SK-N-SH (cell line): ENCODE measurements around the gene REV1. TPM values are rescaled to one million over a fixed set of nuclear protein-coding genes. Genes with fewer than 3 reads are reported as not detected.

Experiments
- CTCF ChIA-PET: fragments of 300-600, 350-600 bp; formaldehyde crosslinking; extraction: SDS; loops from one replicate; lab custom pipeline; 2021; lab: Yijun Ruan, JAX
- POLR2A ChIA-PET: fragments of 350-600 bp; sonication (Branson Sonifier 250); formaldehyde crosslinking; extraction: SDS; loops from one replicate; lab custom pipeline; 2020; ENCODE audit warnings: antibody characterized with exemption, inconsistent platforms; lab: Yijun Ruan, JAX
- DNase-seq: peaks from one replicate; pipeline ENCODE4 v3.0.0; 2012
- H2AFZ ChIP-seq: fragments of 200-600 bp; sonication (generic); 2 replicates; pipeline ENCODE4 v1.8.1; 2016; ENCODE audit warnings: antibody characterized with exemption, mild to moderate bottlenecking, low read depth
- H3F3A ChIP-seq: fragments of 200-600 bp; sonication (generic); replicated peaks from 2 replicates; pipeline ENCODE3; 2016; ENCODE audit warnings: antibody characterized with exemption, mild to moderate bottlenecking; ENCODE audit not compliant: insufficient read depth
- H3K27ac ChIP-seq, 2 experiments: fragments of 200-500 bp in 1 of 2; fragments of 200-600 bp in 1 of 2; sonication (Bioruptor generic) in 1 of 2; sonication (generic), shearing (Covaris generic) in 1 of 2; 2 replicates each; pipeline versions ENCODE4 v1.5.1 to v1.6.1; 2014 to 2016; ENCODE audit warnings: low read depth in 2 of 2, inconsistent platforms in 1 of 2, low read length in 1 of 2, mild to moderate bottlenecking in 1 of 2, mixed read lengths in 1 of 2
- H3K27me3 ChIP-seq: fragments of 200-600 bp; sonication (generic), shearing (Covaris generic); 2 replicates; pipeline ENCODE4 v1.6.1; 2016; ENCODE audit warnings: mixed run types; ENCODE audit not compliant: insufficient read depth
- H3K36me3 ChIP-seq, 2 experiments: fragments of 200-500 bp in 1 of 2; fragments of 200-600 bp in 1 of 2; sonication (Bioruptor generic) in 1 of 2; sonication (generic) in 1 of 2; replicated peaks in 1 of 2; 2 replicates each; pipeline versions ENCODE3 to v1.5.1; 2014 to 2016; ENCODE audit warnings: low read length in 1 of 2, mild to moderate bottlenecking in 1 of 2; ENCODE audit not compliant: insufficient read depth in 2 of 2, control insufficient read depth in 1 of 2
- H3K4me1 ChIP-seq, 2 experiments: fragments of 200-500 bp in 1 of 2; fragments of 200-600 bp in 1 of 2; sonication (Bioruptor generic) in 1 of 2; sonication (generic), shearing (Covaris generic) in 1 of 2; 2 replicates each; pipeline versions ENCODE4 v1.5.1 to v1.6.1; 2014 to 2016; ENCODE audit warnings: low read depth in 1 of 2, low read length in 1 of 2, mixed run types in 1 of 2; ENCODE audit not compliant: insufficient read depth in 2 of 2, control insufficient read depth in 1 of 2
- H3K4me2 ChIP-seq: fragments of 200-600 bp; sonication (generic), shearing (Covaris generic); 2 replicates; pipeline ENCODE4 v1.6.1; 2017; ENCODE audit warnings: mixed run types
- H3K4me3 ChIP-seq, 2 experiments: fragments of 200-500 bp in 1 of 2; fragments of 200-600 bp in 1 of 2; sonication (Bioruptor generic) in 1 of 2; sonication (generic), shearing (Covaris generic) in 1 of 2; 2 replicates each; pipeline versions ENCODE4 v1.5.1 to v1.8.1; 2014 to 2016; ENCODE audit warnings: low read depth in 2 of 2, inconsistent platforms in 1 of 2, low read length in 1 of 2, mild to moderate bottlenecking in 1 of 2, mixed read lengths in 1 of 2, moderate library complexity in 1 of 2
- H3K79me2 ChIP-seq: fragments of 200-600 bp; sonication (generic); 2 replicates; pipeline ENCODE4 v1.8.1; 2017; ENCODE audit warnings: mild to moderate bottlenecking; ENCODE audit not compliant: insufficient read depth
- H3K9ac ChIP-seq: fragments of 200-600 bp; sonication (generic); 2 replicates; pipeline ENCODE4 v1.6.1; 2017; ENCODE audit warnings: mixed run types
- H3K9me2 ChIP-seq: fragments of 200-600 bp; sonication (generic); 2 replicates; pipeline ENCODE4 v1.6.1; 2017; ENCODE audit warnings: mixed run types
- H3K9me3 ChIP-seq: fragments of 200-600 bp; sonication (generic); 2 replicates; pipeline ENCODE4 v1.6.1; 2017; ENCODE audit warnings: mixed run types, mild to moderate bottlenecking, moderate library complexity
- H4K20me1 ChIP-seq: fragments of 200-600 bp; sonication (generic); 2 replicates; pipeline ENCODE4 v1.6.1; 2017; ENCODE audit warnings: mild to moderate bottlenecking, mixed run types; ENCODE audit not compliant: insufficient read depth
- ELF1 ChIP-seq: IDR thresholded peaks from 2 replicates; pipeline ENCODE4 v1.4.0; 2012
- EZH2phosphoT487 ChIP-seq: fragments of 200-600 bp; sonication (generic); IDR thresholded peaks from 2 replicates; pipeline ENCODE4 v1.6.1; 2017; ENCODE audit warnings: low read depth, mixed run types, mild to moderate bottlenecking, antibody characterized with exemption, moderate library complexity, borderline replicate concordance
- FOSL2 ChIP-seq: IDR thresholded peaks from 2 replicates; pipeline ENCODE4 v1.4.0; 2012; ENCODE audit warnings: low read depth, mild to moderate bottlenecking, moderate library complexity, borderline replicate concordance
- FOXM1 ChIP-seq: IDR thresholded peaks from 2 replicates; pipeline ENCODE4 v1.4.0; 2012; ENCODE audit warnings: low read depth, mild to moderate bottlenecking
- GABPA ChIP-seq: IDR thresholded peaks from 2 replicates; pipeline ENCODE4 v1.4.0; 2012; ENCODE audit warnings: low read depth, mild to moderate bottlenecking
- GATA2 ChIP-seq: sonication (generic); formaldehyde crosslinking; IDR thresholded peaks from 2 replicates; pipeline ENCODE4 v1.5.0; 2020; ENCODE audit warnings: mild to moderate bottlenecking, missing genetic modification reagents
- NRF1 ChIP-seq: IDR thresholded peaks from 2 replicates; pipeline ENCODE4 v1.6.1; 2012; ENCODE audit warnings: low read depth, mild to moderate bottlenecking, low read length
- RAD21 ChIP-seq: IDR thresholded peaks from 2 replicates; pipeline ENCODE4 v1.6.1; 2012; ENCODE audit warnings: mild to moderate bottlenecking, low read length
- RCOR1 ChIP-seq: fragments of 150-350 bp; IDR thresholded peaks from 2 replicates; pipeline ENCODE4 v1.6.1; 2017; ENCODE audit warnings: antibody characterized with exemption, low read length
- RFX5 ChIP-seq: IDR thresholded peaks from 2 replicates; pipeline ENCODE4 v1.6.1; 2012; ENCODE audit warnings: mild to moderate bottlenecking, improper control_type of control experiment, low read length
- SMC3 ChIP-seq: IDR thresholded peaks from 2 replicates; pipeline ENCODE4 v1.6.1; 2012; ENCODE audit warnings: low read depth, low read length, improper control_type of control experiment
- TAF1 ChIP-seq: IDR thresholded peaks from 2 replicates; pipeline ENCODE4 v1.6.1; 2012; ENCODE audit warnings: low read depth, mild to moderate bottlenecking, low read length, moderate library complexity, borderline replicate concordance
- TCF12 ChIP-seq: IDR thresholded peaks from 2 replicates; pipeline ENCODE4 v1.4.0; 2012
- YY1 ChIP-seq: IDR thresholded peaks from 2 replicates; pipeline ENCODE4 v1.4.0; 2012; ENCODE audit warnings: low read depth, mild to moderate bottlenecking
- WGBS: methylation state at CpG from one replicate; pipeline ENCODE4 v1.1.6; 2017; ENCODE audit warnings: low lambda C conversion rate; 5-methylcytosine and 5-hydroxymethylcytosine counted together
- polyA plus RNA-seq, 3 experiments: library from polyadenylated mRNA; depleted of rRNA; stranded (reverse); fragments of >200 nt; gene quantifications; 2 replicates each; pipeline ENCODE4 v1.2.3, GENCODE V29; 2012
- TF ChIP-seq, protein P1 (sequence below): IDR thresholded peaks from 2 replicates; pipeline ENCODE4 v1.4.0; 2012; ENCODE audit warnings: low read depth, borderline replicate concordance
- TF ChIP-seq, protein P2 (sequence below): fragments of 200-600 bp; sonication (generic); IDR thresholded peaks from 2 replicates; pipeline ENCODE4 v1.6.1; 2017; ENCODE audit warnings: antibody characterized with exemption, mild to moderate bottlenecking, moderate library complexity
- TF ChIP-seq, protein P3 (sequence below): IDR thresholded peaks from 2 replicates; pipeline ENCODE4 v1.6.1; 2012; ENCODE audit warnings: mild to moderate bottlenecking, low read depth, low read length, moderate library complexity
- TF ChIP-seq, protein P4 (sequence below): IDR thresholded peaks from 2 replicates; pipeline ENCODE4 v1.4.0; 2012; ENCODE audit warnings: low read depth, borderline replicate concordance
- TF ChIP-seq, protein P5 (sequence below): fragments of 150-350 bp; IDR thresholded peaks from 2 replicates; pipeline ENCODE4 v1.6.1; 2016; ENCODE audit warnings: mild to moderate bottlenecking, low read depth, low read length
- TF ChIP-seq, protein P6 (sequence below): IDR thresholded peaks from 2 replicates; pipeline ENCODE4 v1.4.0; 2012; ENCODE audit warnings: low read depth

Gene REV1
- polyA plus RNA-seq, 1 of the 3 experiments (the other 2 are of a cell fraction): 15.9 TPM

- DNase-seq: no peak
- no peak overlapping the region for H3K9ac ChIP-seq
- no peaks in the 10 kb centered on the region for H3F3A ChIP-seq
- H3K27ac ChIP-seq: no peak overlapping the region
- no peaks in the 10 kb centered on the region for H3K9me3 ChIP-seq
- ChIA-PET CTCF (no interaction called here), POLR2A (no interaction called here)
- 66% methylated on average over 2 of the region's 2 CpGs for WGBS
- H4K20me1 ChIP-seq: no peaks in the 10 kb centered on the region
- H3K9me2 ChIP-seq: no peaks in the 10 kb centered on the region
- no peaks in the 10 kb centered on the region for H3K27me3 ChIP-seq
- no peaks in the 10 kb centered on the region for H3K36me3 ChIP-seq
- no peak overlapping the region for H2AFZ ChIP-seq
- H3K4me1 ChIP-seq: peaks cover 0 to 3% of the 10 kb centered on the region in 2 experiments; a peak in 1 of 4 replicates
- no peak overlapping the region for H3K4me3 ChIP-seq
- no peaks in the 10 kb centered on the region for H3K79me2 ChIP-seq
- H3K4me2 ChIP-seq: no peak overlapping the region
- TF ChIP-seq, protein P1, sequence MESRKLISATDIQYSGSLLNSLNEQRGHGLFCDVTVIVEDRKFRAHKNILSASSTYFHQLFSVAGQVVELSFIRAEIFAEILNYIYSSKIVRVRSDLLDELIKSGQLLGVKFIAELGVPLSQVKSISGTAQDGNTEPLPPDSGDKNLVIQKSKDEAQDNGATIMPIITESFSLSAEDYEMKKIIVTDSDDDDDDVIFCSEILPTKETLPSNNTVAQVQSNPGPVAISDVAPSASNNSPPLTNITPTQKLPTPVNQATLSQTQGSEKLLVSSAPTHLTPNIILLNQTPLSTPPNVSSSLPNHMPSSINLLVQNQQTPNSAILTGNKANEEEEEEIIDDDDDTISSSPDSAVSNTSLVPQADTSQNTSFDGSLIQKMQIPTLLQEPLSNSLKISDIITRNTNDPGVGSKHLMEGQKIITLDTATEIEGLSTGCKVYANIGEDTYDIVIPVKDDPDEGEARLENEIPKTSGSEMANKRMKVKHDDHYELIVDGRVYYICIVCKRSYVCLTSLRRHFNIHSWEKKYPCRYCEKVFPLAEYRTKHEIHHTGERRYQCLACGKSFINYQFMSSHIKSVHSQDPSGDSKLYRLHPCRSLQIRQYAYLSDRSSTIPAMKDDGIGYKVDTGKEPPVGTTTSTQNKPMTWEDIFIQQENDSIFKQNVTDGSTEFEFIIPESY: no peak
- TF ChIP-seq, protein P2, sequence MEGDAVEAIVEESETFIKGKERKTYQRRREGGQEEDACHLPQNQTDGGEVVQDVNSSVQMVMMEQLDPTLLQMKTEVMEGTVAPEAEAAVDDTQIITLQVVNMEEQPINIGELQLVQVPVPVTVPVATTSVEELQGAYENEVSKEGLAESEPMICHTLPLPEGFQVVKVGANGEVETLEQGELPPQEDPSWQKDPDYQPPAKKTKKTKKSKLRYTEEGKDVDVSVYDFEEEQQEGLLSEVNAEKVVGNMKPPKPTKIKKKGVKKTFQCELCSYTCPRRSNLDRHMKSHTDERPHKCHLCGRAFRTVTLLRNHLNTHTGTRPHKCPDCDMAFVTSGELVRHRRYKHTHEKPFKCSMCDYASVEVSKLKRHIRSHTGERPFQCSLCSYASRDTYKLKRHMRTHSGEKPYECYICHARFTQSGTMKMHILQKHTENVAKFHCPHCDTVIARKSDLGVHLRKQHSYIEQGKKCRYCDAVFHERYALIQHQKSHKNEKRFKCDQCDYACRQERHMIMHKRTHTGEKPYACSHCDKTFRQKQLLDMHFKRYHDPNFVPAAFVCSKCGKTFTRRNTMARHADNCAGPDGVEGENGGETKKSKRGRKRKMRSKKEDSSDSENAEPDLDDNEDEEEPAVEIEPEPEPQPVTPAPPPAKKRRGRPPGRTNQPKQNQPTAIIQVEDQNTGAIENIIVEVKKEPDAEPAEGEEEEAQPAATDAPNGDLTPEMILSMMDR: no peak
- TF ChIP-seq RFX5 (no peak), RCOR1 (no peak), EZH2phosphoT487 (no peak), YY1 (no peak), SMC3 (no peak), FOSL2 (no peak), GATA2 (CRISPR knock-in tag) (no peak), ELF1 (no peak), TCF12 (no peak), RAD21 (no peak), GABPA (no peak), TAF1 (no peak), FOXM1 (no peak), NRF1 (no peak)
- TF ChIP-seq, protein P3, sequence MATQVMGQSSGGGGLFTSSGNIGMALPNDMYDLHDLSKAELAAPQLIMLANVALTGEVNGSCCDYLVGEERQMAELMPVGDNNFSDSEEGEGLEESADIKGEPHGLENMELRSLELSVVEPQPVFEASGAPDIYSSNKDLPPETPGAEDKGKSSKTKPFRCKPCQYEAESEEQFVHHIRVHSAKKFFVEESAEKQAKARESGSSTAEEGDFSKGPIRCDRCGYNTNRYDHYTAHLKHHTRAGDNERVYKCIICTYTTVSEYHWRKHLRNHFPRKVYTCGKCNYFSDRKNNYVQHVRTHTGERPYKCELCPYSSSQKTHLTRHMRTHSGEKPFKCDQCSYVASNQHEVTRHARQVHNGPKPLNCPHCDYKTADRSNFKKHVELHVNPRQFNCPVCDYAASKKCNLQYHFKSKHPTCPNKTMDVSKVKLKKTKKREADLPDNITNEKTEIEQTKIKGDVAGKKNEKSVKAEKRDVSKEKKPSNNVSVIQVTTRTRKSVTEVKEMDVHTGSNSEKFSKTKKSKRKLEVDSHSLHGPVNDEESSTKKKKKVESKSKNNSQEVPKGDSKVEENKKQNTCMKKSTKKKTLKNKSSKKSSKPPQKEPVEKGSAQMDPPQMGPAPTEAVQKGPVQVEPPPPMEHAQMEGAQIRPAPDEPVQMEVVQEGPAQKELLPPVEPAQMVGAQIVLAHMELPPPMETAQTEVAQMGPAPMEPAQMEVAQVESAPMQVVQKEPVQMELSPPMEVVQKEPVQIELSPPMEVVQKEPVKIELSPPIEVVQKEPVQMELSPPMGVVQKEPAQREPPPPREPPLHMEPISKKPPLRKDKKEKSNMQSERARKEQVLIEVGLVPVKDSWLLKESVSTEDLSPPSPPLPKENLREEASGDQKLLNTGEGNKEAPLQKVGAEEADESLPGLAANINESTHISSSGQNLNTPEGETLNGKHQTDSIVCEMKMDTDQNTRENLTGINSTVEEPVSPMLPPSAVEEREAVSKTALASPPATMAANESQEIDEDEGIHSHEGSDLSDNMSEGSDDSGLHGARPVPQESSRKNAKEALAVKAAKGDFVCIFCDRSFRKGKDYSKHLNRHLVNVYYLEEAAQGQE: no peak
- TF ChIP-seq, protein P4, sequence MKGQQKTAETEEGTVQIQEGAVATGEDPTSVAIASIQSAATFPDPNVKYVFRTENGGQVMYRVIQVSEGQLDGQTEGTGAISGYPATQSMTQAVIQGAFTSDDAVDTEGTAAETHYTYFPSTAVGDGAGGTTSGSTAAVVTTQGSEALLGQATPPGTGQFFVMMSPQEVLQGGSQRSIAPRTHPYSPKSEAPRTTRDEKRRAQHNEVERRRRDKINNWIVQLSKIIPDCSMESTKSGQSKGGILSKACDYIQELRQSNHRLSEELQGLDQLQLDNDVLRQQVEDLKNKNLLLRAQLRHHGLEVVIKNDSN: no peak
- TF ChIP-seq, protein P5, sequence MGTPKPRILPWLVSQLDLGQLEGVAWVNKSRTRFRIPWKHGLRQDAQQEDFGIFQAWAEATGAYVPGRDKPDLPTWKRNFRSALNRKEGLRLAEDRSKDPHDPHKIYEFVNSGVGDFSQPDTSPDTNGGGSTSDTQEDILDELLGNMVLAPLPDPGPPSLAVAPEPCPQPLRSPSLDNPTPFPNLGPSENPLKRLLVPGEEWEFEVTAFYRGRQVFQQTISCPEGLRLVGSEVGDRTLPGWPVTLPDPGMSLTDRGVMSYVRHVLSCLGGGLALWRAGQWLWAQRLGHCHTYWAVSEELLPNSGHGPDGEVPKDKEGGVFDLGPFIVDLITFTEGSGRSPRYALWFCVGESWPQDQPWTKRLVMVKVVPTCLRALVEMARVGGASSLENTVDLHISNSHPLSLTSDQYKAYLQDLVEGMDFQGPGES: no peak
- TF ChIP-seq, protein P6, sequence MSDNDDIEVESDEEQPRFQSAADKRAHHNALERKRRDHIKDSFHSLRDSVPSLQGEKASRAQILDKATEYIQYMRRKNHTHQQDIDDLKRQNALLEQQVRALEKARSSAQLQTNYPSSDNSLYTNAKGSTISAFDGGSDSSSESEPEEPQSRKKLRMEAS: no peak
These were observed 34.2 kb upstream of the REV1 start for GRCh38 chr2:99524056-99524455.
